GM19397 (cell line): ENCODE measurements around the gene TNS2.

Experiments used
- ATAC-seq: cut with Tn5 transposase; IDR thresholded peaks from one replicate; pipeline ENCODE4 v1.9.1; 2021; ENCODE audit warnings: mild to moderate bottlenecking, moderate library complexity; ENCODE audit not compliant: unreplicated experiment

TNS2 gene

GRCh38 chr12:53039851-53040250 lies 10.0 kb upstream of the TNS2 start:
- no peak for ATAC-seq

GRCh38 chr12:53042607-53043454 lies 7.0 kb upstream of the TNS2 start:
- ATAC-seq: no peak

- ATAC-seq: no peak
Measured at GRCh38 chr12:53044052-53044581, 5.7 kb upstream of the TNS2 start.

GRCh38 chr12:53044896-53045695 lies 4.8 kb upstream of the TNS2 start:
- no peak for ATAC-seq

- no peak for ATAC-seq
Measured at GRCh38 chr12:53045696-53046045, 4.2 kb upstream of the TNS2 start.

- peak; percentile 22 for ATAC-seq
Measured at GRCh38 chr12:53046655-53047220, 3.1 kb upstream of the TNS2 start.

GRCh38 chr12:53047221-53048032 lies 2.4 kb upstream of the TNS2 start:
- peak; percentile 82 for ATAC-seq

GRCh38 chr12:53048033-53048779 lies 1.7 kb upstream of the TNS2 start:
- ATAC-seq: no peak

- ATAC-seq: no peak
Measured at GRCh38 chr12:53048780-53049401, 974 bp upstream of the TNS2 start.

GRCh38 chr12:53050426-53051057 lies 677 bp downstream of the TNS2 start:
- ATAC-seq: no peak

GRCh38 chr12:53051058-53051880 lies 1.4 kb downstream of the TNS2 start:
- ATAC-seq: no peak

- ATAC-seq: no peak
Measured at GRCh38 chr12:53051881-53052412, 2.1 kb downstream of the TNS2 start.

GRCh38 chr12:53052419-53053217 lies 2.8 kb downstream of the TNS2 start:
- no peak for ATAC-seq

- no peak for ATAC-seq
Measured at GRCh38 chr12:53053218-53054111, 3.6 kb downstream of the TNS2 start.

- peak; percentile 86 for ATAC-seq
Measured at GRCh38 chr12:53054112-53054878, 4.4 kb downstream of the TNS2 start.
